NCI-H1694 (cell line): Measurements from ENCODE around the gene MXI1.

ENCODE experiments used
- DNase-seq: peaks from one replicate; lab custom pipeline; 2025; lab: John Stamatoyannopoulos, UW

The MXI1 gene

DNA sequence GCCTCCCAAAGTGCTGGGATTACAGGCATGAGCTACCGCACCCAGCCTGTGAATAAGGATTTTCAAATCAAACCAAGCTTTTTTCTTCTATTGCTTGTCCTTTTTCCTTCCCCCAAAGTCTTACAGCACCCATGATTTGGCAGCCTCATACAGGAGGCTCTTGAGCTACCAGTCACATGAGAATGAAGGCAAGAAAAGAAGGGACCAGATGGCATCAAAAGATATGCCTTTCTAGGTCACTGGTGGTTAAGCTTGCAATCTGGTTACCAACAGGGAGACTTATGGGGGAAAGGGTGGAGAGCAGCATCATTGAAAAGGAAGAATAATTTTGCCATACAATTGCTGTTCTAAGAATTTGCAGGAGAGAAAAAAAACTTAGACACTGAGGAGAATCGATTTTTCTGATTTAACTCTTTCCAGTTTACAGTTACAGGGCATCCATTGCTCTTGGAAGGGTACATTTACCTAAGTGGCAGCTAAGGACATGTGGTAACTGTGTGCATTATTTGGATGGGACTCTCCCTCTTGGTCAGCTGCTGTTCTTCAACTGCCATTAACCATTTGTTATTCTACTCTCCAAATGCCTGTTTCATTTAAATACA lies 67.8 kb downstream of the MXI1 start:
- DNase-seq = peak; percentile 20

DNA sequence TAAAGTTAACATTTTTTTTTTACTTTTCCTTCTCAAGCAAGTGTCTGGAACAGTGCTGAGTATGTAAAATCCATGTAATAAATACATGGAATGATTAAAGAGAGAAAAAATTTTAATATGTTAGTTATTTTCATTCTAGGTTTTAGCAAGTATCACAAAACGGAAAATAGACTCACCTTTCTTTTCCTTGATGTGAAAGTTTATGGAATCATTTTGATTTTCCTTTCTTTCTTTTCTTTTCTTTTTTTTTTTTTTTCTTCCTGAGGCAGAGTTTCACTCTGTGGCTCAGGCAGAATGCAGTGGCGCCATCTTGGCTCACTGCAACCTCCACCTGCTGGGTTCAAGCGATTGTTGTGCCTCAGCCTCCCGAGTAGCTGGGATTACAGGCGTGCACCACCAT lies 69.2 kb downstream of the MXI1 start:
- no peak for DNase-seq

- no peak for DNase-seq
Measured at GRCh38 chr10:110277591-110277990, 70.2 kb downstream of the MXI1 start.

GRCh38 chr10:110278562-110279406 lies 71.4 kb downstream of the MXI1 start:
- no peak for DNase-seq

DNA sequence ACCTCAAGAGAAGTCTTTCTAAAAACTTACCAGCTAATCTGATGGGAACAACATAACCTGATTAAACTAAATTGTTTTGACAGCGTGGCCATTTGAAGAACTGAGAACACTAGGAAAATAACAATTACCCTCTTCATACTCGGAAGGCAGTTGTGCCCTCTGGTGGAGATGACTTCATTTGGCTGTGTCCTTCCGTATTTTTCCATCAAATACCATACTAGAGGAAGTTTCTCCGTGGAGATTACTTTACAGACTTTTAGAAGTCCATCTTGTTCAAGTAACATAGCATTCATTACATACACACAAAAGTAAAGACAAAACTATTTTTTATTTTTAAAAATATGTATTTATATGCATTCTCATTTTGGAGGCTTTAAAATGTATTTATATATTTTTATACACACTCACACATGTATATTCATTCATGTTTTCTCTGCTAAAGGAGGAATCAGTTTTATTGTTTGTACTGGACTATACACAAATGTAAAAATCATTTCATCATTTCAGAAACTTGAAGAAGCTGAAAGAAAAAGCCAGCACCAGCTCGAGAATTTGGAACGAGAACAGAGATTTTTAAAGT lies 72.1 kb downstream of the MXI1 start:
- DNase-seq = peak; percentile 64

GRCh38 chr10:110284262-110284661 lies 76.9 kb downstream of the MXI1 start:
- no peak for DNase-seq

GRCh38 chr10:110285501-110285900 lies 78.1 kb downstream of the MXI1 start:
- no peak for DNase-seq

DNA sequence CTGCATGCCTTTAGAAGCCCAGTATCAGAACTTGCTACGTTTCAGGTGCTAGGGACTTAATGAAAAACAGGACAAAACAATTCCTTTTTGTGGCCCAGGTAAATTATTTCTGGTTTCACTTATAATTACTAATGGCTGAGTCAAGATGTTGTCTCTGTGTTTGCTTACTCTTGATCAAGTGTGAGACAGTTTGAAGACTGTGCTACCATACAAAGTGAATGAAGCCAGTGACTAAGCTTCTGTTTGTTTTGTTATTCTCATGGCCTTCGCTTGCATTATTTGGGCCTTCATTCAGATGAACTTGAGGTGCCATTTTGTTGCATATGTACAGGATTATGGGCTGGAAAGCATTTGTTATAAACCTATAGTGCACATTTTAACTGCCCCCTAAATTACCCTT lies 79.4 kb downstream of the MXI1 start:
- DNase-seq = no peak

DNA sequence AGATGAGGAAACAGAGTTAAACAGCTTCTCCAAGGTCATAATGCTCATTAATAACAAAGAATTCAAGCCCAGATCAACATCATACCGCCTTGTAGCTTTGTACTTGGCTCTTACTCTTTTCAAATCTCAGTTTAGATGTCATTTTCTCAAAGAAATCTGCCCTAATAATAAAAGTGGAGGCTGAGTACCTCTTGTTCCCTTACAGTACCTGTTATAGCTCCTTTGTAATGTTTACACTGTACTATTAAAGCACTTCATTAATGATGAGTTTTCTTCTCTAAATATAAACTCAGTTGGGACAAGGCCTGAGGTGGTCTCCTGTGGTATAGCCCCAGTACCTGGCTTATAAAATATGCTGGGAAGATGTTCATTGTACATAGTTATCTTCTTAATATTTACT lies 89.6 kb downstream of the MXI1 start:
- DNase-seq = no peak

DNA sequence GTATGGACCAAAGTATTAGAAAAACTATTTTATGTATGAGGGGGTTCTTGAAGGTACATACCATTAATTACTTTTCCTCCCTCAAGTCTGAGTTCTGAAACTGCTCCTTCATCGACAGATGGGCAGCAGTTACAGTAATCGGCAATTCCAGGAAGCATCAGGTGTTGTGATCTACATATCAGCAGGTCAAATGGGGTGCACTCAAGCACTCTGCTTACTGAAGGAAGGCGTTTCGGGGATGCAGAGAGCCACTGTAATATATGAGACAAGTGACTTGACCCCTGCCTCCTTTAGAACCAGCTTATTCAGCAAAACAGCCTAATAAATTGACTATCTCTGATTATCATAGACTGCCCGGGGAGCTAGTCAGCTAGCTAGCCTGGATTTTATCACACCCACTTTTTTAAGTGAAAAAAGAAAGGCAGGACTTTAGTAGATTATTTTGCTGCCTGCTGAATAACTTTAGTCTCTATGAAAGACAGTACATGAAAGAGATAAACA lies 93.1 kb downstream of the MXI1 start:
- no peak for DNase-seq

DNA sequence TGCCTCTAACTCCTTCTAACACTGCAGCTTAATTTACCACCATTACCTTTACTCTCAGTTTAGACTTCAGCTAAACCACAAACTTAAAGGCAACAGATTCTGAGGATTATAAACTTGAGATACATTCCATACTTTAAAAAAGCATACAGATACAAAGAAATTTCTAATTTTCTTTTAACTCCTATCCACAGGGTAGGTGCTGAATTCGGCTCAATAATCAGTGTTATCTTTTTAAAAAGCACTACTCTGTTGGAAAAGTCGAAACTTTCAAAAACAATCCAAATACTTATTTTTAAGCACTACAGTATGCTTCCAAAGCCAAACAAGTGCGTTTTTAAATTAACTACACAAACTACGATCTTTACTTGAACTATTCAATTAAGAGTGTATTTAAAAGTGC lies 96.3 kb downstream of the MXI1 start:
- no peak for DNase-seq

- no peak for DNase-seq
Measured at GRCh38 chr10:110304394-110304779, 97.0 kb downstream of the MXI1 start.

DNA sequence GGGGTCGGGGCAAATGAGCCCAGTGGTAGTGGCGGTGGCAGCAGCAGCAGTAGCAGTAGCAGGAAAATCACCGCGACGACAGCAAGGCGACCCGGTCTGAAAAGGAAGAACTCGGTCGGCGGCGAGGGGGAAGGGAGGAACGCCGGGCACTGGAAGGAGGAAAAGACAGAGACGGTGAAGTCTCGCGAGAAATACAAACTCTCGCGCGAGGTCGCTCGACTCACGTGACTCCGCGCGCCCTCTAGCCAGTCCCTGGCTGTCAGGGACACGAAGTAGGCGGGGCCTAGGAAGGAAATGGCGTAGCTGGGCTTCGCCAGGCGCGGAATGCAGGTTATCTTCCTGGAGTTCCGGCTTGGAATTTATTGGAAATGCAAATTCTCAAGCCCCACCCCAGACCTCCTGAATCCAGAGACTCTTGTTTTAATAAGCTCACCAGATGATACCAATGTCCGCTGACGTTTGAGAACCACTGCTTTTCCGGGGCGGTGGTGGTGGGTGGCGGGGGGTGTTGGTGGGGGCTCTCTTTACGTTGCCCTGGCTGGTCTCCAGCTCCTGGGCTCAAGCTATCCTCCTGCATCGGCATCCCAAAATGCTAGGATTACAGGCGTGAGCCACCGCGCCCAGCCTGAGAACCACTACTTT lies 97.5 kb downstream of the MXI1 start, which contains the start of gene SMNDC1:
Gene SMNDC1 (minus strand): TSS at position 141 of the 642 bp plus-strand sequence. CDS start 1,333 bp downstream, outside the sequence.
- DNase-seq = peak; percentile 98

DNA sequence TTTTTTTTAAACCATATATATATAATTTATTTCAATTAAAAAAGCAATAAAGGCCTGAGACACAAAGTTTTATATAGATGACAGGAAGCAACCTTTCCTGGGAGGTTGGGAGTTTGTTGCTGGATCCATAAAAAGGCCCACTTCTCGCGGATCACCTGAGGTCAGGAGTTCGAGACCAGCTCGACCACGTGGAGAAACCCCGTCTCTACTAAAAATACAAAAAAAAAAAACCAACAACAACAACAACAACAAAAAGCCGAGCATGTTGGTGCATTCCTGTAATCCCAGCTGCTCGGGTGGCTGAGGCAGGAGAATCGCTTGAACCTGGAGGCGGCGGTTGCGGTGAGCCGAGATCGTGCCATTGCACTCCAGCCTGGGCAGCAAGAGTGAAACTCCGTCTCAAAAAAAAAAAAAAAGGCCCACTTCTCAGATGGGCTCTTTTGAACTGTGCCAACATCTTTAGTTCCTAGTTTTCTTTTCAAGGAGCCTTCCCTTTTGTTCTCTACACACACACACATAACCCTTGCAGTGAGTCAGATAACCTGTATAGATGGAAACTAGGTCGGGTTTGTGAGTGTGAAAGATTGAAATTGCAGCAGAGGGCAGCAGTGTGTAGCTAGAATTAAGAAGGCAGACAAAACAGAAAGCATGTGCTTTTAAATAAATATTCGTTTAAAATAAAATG lies 98.5 kb downstream of the MXI1 start:
- peak; percentile 62 for DNase-seq

DNA sequence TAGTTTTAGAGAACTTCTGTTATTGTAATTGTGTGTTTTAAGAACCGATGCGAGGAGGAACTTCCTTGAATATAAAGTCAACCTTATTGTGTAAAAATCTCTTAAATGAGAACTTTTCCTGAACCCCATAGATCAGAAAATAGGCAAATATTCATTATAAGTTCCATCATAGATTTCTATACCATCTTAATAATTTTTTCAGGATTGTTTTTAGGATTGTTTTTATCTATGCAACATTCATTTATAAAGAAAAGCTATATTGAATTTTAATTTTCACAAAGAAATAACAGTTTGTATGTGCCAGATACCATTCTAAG lies 99.0 kb downstream of the MXI1 start:
- DNase-seq = no peak

GRCh38 chr10:110307805-110308204 lies 100.4 kb downstream of the MXI1 start:
- DNase-seq = no peak

GRCh38 chr10:110310741-110311140 lies 103.3 kb downstream of the MXI1 start:
- DNase-seq = no peak

DNA sequence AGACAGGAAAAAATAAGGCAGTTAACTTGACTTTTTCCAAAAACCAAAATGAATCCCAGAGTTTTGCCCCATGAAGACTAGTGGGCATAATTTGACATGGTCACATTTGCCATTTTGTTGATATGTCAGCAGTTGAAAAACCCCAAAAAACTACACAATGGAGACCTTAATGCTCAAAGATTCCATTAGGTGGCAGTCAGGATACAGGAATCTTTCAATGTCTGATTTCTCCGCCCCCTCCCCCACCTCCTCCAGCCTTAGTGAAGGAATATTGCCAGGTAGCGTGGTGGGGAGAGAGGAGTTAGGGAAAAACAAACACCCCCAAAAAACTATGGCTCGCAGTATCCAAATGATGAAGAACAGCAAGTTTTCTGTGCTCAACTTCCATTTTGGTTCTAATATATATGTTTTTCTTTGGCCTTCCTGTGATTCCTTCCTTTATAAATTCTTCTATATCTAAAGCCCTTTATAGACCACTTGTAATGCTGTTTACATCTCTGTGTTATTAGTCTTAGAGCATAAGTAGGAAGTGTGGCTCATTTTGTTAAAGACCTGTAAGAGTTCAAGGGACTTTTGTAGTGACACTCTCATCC lies 104.0 kb downstream of the MXI1 start:
- DNase-seq = peak; percentile 56

DNA sequence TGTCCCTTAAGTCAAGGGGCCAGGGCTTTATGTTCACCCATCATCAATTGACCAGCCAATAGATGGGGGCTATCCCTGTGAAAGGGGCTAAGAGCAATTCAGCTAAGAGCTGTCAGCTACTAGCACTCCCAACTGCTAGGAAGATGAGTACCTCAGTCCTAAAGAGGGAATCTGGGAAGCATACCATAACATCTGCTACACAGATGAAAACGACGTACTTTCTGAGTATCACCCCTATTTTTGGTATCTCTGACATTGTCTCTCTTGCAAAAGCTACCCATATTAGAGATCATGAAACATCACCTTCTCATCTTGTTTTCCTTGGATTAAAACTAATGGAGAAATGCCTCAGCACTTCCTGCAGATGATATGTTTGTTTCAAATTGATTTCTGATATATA lies 104.8 kb downstream of the MXI1 start:
- DNase-seq = no peak

DNA sequence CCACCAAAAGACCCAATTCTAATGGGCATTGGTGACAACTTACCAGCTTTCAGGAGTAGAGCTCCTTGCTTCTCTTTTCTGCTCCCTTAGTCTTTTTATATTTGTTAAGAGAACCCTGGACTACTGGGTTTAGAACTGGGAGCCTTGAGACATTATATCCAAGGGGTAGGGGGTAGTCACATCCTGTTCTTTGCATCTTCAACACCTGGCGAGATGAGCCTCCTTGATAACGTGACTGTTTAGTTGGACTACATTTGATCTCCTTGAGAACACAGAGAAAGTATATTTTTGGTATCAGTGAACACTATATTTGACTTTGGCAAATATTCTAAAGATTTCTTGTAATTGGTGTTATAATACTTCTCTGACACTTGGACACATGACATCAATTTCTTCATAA lies 106.3 kb downstream of the MXI1 start:
- DNase-seq = no peak
